OCI-LY3 (cell line): ENCODE data around the gene ALDH6A1.

Source experiments
- H2AFZ ChIP-seq: fragments of 200-600, 300-600 bp; shearing (Covaris generic); 2 replicates; pipeline ENCODE4 v1.6.0; 2014; ENCODE audit warnings: antibody characterized with exemption, low read depth, low read length
- H3K27ac ChIP-seq: fragments of 200-600, 300-600 bp; sonication (generic); 2 replicates; pipeline ENCODE4 v1.5.1; 2014; ENCODE audit warnings: mild to moderate bottlenecking, low read length, moderate library complexity, mixed read lengths
- H3K27me3 ChIP-seq: fragments of 200-600, 300-600 bp; sonication (generic); 2 replicates; pipeline ENCODE4 v1.6.1; 2014; ENCODE audit warnings: low read depth, low read length, mixed read lengths
- H3K36me3 ChIP-seq: fragments of 200-600, 300-600 bp; sonication (generic); replicated peaks from 2 replicates; pipeline ENCODE3; 2014; ENCODE audit warnings: low read depth, low read length, mixed read lengths
- H3K4me1 ChIP-seq: fragments of 300-600, 200-600 bp; sonication (generic); 2 replicates; pipeline ENCODE4 v1.6.1; 2014; ENCODE audit warnings: low read length, mixed read lengths
- H3K4me2 ChIP-seq: fragments of 200-600, 300-600 bp; sonication (generic); 2 replicates; pipeline ENCODE4 v1.6.1; 2014; ENCODE audit warnings: low read length, mixed read lengths
- H3K4me3 ChIP-seq: fragments of 300-600, 200-600 bp; sonication (generic); 2 replicates; pipeline ENCODE4 v1.5.1; 2014; ENCODE audit warnings: antibody characterized with exemption, mild to moderate bottlenecking, low read length, moderate library complexity
- H3K79me2 ChIP-seq: fragments of 300-600, 200-600 bp; shearing (Covaris generic); 2 replicates; pipeline ENCODE4 v1.6.1; 2014; ENCODE audit warnings: mild to moderate bottlenecking, low read length, mixed read lengths
- H3K9ac ChIP-seq: fragments of 300-600, 200-600 bp; shearing (Covaris generic); 2 replicates; pipeline ENCODE4 v1.6.0; 2014; ENCODE audit warnings: mild to moderate bottlenecking, low read length, moderate library complexity
- H3K9me3 ChIP-seq: fragments of 200-600, 300-600 bp; shearing (Covaris generic); 2 replicates; pipeline ENCODE4 v1.6.1; 2014; ENCODE audit warnings: low read length, mixed read lengths; ENCODE audit not compliant: insufficient read depth
- H4K20me1 ChIP-seq: fragments of 200-600, 300-600 bp; sonication (generic); 2 replicates; pipeline ENCODE4 v1.6.1; 2016; ENCODE audit warnings: low read length, mixed read lengths; ENCODE audit not compliant: insufficient read depth
- CTCF ChIP-seq: fragments of 200-600, 300-600 bp; sonication (generic); IDR thresholded peaks from 2 replicates; pipeline ENCODE4 v1.5.1; 2014; ENCODE audit warnings: antibody characterized with exemption, low read length, low read depth
- EZH2phosphoT487 ChIP-seq: fragments of 200-600 bp; shearing (Covaris generic); IDR thresholded peaks from 2 replicates; pipeline ENCODE4 v1.6.1; 2018; ENCODE audit warnings: antibody characterized with exemption, mixed run types, low read depth

Gene ALDH6A1

GRCh38 chr14:74064883-74065282 is 19.4 kb downstream of the ALDH6A1 start:
- H3K27me3 ChIP-seq = no peaks in the 10 kb centered on the region
- no peak overlapping the region for H2AFZ ChIP-seq
- H3K27ac ChIP-seq = no peak overlapping the region
- no peaks in the 10 kb centered on the region for H3K4me1 ChIP-seq
- H3K79me2 ChIP-seq = no peaks in the 10 kb centered on the region
- no peak for TF ChIP-seq EZH2phosphoT487
- no peak for TF ChIP-seq CTCF
- no peaks in the 10 kb centered on the region for H3K36me3 ChIP-seq
- no peak overlapping the region for H3K4me3 ChIP-seq
- no peaks in the 10 kb centered on the region for H3K9me3 ChIP-seq
- no peaks in the 10 kb centered on the region for H4K20me1 ChIP-seq
- H3K9ac ChIP-seq = no peak overlapping the region
- H3K4me2 ChIP-seq = no peak overlapping the region

GRCh38 chr14:74064426-74064825 is 19.8 kb downstream of the ALDH6A1 start:
- no peaks in the 10 kb centered on the region for H3K9me3 ChIP-seq
- H3K4me2 ChIP-seq = no peak overlapping the region
- H3K4me3 ChIP-seq = no peak overlapping the region
- no peak overlapping the region for H2AFZ ChIP-seq
- H4K20me1 ChIP-seq = no peaks in the 10 kb centered on the region
- no peaks in the 10 kb centered on the region for H3K79me2 ChIP-seq
- TF ChIP-seq EZH2phosphoT487 (no peak), CTCF (no peak)
- H3K36me3 ChIP-seq = no peaks in the 10 kb centered on the region
- H3K27me3 ChIP-seq = no peaks in the 10 kb centered on the region
- no peak overlapping the region for H3K9ac ChIP-seq
- H3K4me1 ChIP-seq = no peaks in the 10 kb centered on the region
- H3K27ac ChIP-seq = no peak overlapping the region

- H3K27me3 ChIP-seq = no peaks in the 10 kb centered on the region
- H3K4me3 ChIP-seq = no peak overlapping the region
- H3K4me2 ChIP-seq = no peak overlapping the region
- no peaks in the 10 kb centered on the region for H3K9me3 ChIP-seq
- H3K9ac ChIP-seq = no peak overlapping the region
- no peak overlapping the region for H3K27ac ChIP-seq
- no peaks in the 10 kb centered on the region for H4K20me1 ChIP-seq
- TF ChIP-seq EZH2phosphoT487 (no peak), CTCF (no peak)
- H2AFZ ChIP-seq = no peak overlapping the region
- H3K36me3 ChIP-seq = no peaks in the 10 kb centered on the region
- no peaks in the 10 kb centered on the region for H3K4me1 ChIP-seq
- H3K79me2 ChIP-seq = no peaks in the 10 kb centered on the region
These were observed 21.5 kb downstream of the ALDH6A1 start for GRCh38 chr14:74062809-74063150.

GRCh38 chr14:74049876-74050495 is 34.3 kb downstream of the ALDH6A1 start:
- H4K20me1 ChIP-seq = no peaks in the 10 kb centered on the region
- H3K27me3 ChIP-seq = no peaks in the 10 kb centered on the region
- no peaks in the 10 kb centered on the region for H3K79me2 ChIP-seq
- H3K27ac ChIP-seq = peak overlapping the region; percentile 6; the same call in 1 of the 2 replicates
- H3K36me3 ChIP-seq = no peaks in the 10 kb centered on the region
- H3K4me2 ChIP-seq = peak overlapping the region; percentile 32
- peak overlapping the region; percentile 3; the same call in 1 of the 2 replicates for H2AFZ ChIP-seq
- peaks cover 13% of the 10 kb centered on the region for H3K4me1 ChIP-seq
- no peak overlapping the region for H3K9ac ChIP-seq
- H3K4me3 ChIP-seq = no peak overlapping the region
- H3K9me3 ChIP-seq = no peaks in the 10 kb centered on the region
- TF ChIP-seq CTCF (no peak), EZH2phosphoT487 (no peak)
